ENCODE measurements around the gene RESP18.
"Not testable (repeated sequence)": the region's sequence is repeated elsewhere in the genome, so short reads cannot be mapped to it uniquely, and the experiment has no call there.

Gene RESP18

GRCh38 chr2:219287580-219288265 lies 44.8 kb downstream of the RESP18 start:
- Histone ChIP-seq H3K27ac (ENCODE audit: low read length) (no peak overlapping the region), H4K20me1 (ENCODE audit: insufficient read depth, low read length) (no peaks in the 10 kb centered on the region; the same call in 1 of the 2 replicates), H3K4me1 (ENCODE audit: insufficient read depth, low read length) (no peaks in the 10 kb centered on the region), H2AFZ (ENCODE audit: low read depth, low read length) (no peak overlapping the region), H3K4me2 (ENCODE audit: insufficient read depth, low read length) (no peak overlapping the region), H3K27me3 (ENCODE audit: insufficient read depth, low read length, poor library complexity) (peaks cover 5% of the 10 kb centered on the region), H3K36me3 (ENCODE audit: insufficient read depth, low read length) (0 out of 2 replicates have a peak, but pooled peaks cover 6% of the 10 kb centered on the region), H3K4me3 (ENCODE audit: low read depth in 1 of 2, low read length in 2 of 2) (no peak overlapping the region), H3K9ac (ENCODE audit: low read depth, low read length) (no peak overlapping the region), H3K9me3 (ENCODE audit: insufficient read depth, low read length, severe bottlenecking) (no peaks in the 10 kb centered on the region), H3K79me2 (ENCODE audit: insufficient read depth, low read length) (no peaks in the 10 kb centered on the region)
- ATAC-seq (ENCODE audit: insufficient read depth, low read depth), result no peak
- DNase-seq, result no peak
- TF ChIP-seq, protein P1, sequence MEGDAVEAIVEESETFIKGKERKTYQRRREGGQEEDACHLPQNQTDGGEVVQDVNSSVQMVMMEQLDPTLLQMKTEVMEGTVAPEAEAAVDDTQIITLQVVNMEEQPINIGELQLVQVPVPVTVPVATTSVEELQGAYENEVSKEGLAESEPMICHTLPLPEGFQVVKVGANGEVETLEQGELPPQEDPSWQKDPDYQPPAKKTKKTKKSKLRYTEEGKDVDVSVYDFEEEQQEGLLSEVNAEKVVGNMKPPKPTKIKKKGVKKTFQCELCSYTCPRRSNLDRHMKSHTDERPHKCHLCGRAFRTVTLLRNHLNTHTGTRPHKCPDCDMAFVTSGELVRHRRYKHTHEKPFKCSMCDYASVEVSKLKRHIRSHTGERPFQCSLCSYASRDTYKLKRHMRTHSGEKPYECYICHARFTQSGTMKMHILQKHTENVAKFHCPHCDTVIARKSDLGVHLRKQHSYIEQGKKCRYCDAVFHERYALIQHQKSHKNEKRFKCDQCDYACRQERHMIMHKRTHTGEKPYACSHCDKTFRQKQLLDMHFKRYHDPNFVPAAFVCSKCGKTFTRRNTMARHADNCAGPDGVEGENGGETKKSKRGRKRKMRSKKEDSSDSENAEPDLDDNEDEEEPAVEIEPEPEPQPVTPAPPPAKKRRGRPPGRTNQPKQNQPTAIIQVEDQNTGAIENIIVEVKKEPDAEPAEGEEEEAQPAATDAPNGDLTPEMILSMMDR (IDR thresholded peaks at IDR 0.05; ENCODE audit: borderline replicate concordance, extremely low read depth, low read length, poor library complexity, severe bottlenecking), result no peak
- no peak for TF ChIP-seq EZH2 (IDR thresholded peaks at IDR 0.05; ENCODE audit: borderline replicate concordance, low read depth, low read length, severe bottlenecking)

DNA sequence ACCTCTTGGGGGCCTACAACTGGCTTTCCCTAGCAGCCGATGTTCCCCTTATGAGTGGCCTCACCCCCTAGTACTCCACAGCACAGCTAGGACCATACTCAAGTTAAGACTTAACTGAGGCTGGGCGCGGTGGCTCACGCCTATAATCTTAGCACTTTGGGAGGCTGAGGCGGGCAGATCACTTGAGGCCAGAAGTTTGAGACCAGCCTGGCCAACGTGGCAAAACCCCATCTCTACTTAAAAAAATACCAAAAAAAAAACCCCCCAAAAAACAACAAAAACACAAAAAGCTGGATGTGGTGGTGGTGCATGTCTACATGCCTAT lies 45.5 kb downstream of the RESP18 start:
- not testable (repeated sequence) for H3K9me3 ChIP-seq (ENCODE audit: insufficient read depth, low read length, severe bottlenecking); ATAC-seq (ENCODE audit: insufficient read depth, low read depth); H3K79me2 ChIP-seq (ENCODE audit: insufficient read depth, low read length); H3K4me1 ChIP-seq (ENCODE audit: insufficient read depth, low read length); DNase-seq; H3K9ac ChIP-seq (ENCODE audit: low read depth, low read length); H3K4me3 ChIP-seq (ENCODE audit: low read depth in 1 of 2, low read length in 2 of 2); H3K4me2 ChIP-seq (ENCODE audit: insufficient read depth, low read length); H3K27ac ChIP-seq (ENCODE audit: low read length); H4K20me1 ChIP-seq (ENCODE audit: insufficient read depth, low read length); H2AFZ ChIP-seq (ENCODE audit: low read depth, low read length); H3K27me3 ChIP-seq (ENCODE audit: insufficient read depth, low read length, poor library complexity); H3K36me3 ChIP-seq (ENCODE audit: insufficient read depth, low read length)

GRCh38 chr2:219286436-219287115 lies 46.0 kb downstream of the RESP18 start:
- DNase-seq, result no peak
- ATAC-seq (ENCODE audit: insufficient read depth, low read depth), result no peak; the same call in 2 of the 3 replicates
- H3K79me2 ChIP-seq (ENCODE audit: insufficient read depth, low read length), result no peaks in the 10 kb centered on the region
- no peak overlapping the region for H3K4me2 ChIP-seq (ENCODE audit: insufficient read depth, low read length)
- TF ChIP-seq, protein P1 (IDR thresholded peaks at IDR 0.05; ENCODE audit: borderline replicate concordance, extremely low read depth, low read length, poor library complexity, severe bottlenecking), result no peak
- TF ChIP-seq EZH2 (IDR thresholded peaks at IDR 0.05; ENCODE audit: borderline replicate concordance, low read depth, low read length, severe bottlenecking), result no peak
- H3K27me3 ChIP-seq (ENCODE audit: insufficient read depth, low read length, poor library complexity), result no peaks in the 10 kb centered on the region
- no peak overlapping the region for H3K27ac ChIP-seq (ENCODE audit: low read length)
- H2AFZ ChIP-seq (ENCODE audit: low read depth, low read length), result no peak overlapping the region
- no peaks in the 10 kb centered on the region for H3K9me3 ChIP-seq (ENCODE audit: insufficient read depth, low read length, severe bottlenecking)
- H3K9ac ChIP-seq (ENCODE audit: low read depth, low read length), result no peak overlapping the region
- no peaks in the 10 kb centered on the region; the same call in 1 of the 2 replicates for H4K20me1 ChIP-seq (ENCODE audit: insufficient read depth, low read length)
- no peaks in the 10 kb centered on the region for H3K4me1 ChIP-seq (ENCODE audit: insufficient read depth, low read length)
- H3K4me3 ChIP-seq (ENCODE audit: low read depth in 1 of 2, low read length in 2 of 2), result no peak overlapping the region
- 0 out of 2 replicates have a peak, but pooled peaks cover 6% of the 10 kb centered on the region for H3K36me3 ChIP-seq (ENCODE audit: insufficient read depth, low read length)

DNA sequence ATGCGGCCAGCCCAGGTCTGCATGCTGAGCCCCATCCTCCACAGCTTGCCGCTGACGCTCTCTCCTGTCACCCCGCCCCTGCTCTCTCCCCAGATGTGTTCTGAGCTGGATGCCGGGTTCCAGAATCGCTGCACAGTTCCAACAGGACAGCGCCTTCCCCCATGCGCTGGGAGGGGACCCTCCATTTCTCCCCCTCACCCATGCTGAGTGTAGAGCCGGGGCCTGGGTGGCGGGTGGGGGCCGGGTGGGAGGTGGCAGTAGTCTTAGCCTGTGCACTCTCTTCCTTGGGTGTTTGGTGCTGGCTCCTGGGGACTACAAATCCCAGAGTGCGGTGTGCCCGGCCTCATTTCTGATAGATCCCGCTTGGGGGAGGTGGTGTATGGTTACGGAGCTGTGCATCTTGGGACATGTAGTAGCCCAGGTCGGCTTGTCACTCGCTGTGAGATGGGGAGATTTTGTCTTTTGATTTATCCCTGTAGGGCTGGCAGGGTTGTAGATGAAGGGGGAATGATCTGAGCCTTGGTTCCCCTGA lies 46.6 kb downstream of the RESP18 start:
- Histone ChIP-seq H3K27ac (ENCODE audit: low read length) (no peak overlapping the region), H3K4me2 (ENCODE audit: insufficient read depth, low read length) (no peak overlapping the region), H3K4me3 (ENCODE audit: low read depth in 1 of 2, low read length in 2 of 2) (no peak overlapping the region), H3K27me3 (ENCODE audit: insufficient read depth, low read length, poor library complexity) (no peaks in the 10 kb centered on the region), H3K79me2 (ENCODE audit: insufficient read depth, low read length) (no peaks in the 10 kb centered on the region), H3K36me3 (ENCODE audit: insufficient read depth, low read length) (0 out of 2 replicates have a peak, but pooled peaks cover 8% of the 10 kb centered on the region), H3K9ac (ENCODE audit: low read depth, low read length) (no peak overlapping the region), H3K9me3 (ENCODE audit: insufficient read depth, low read length, severe bottlenecking) (no peaks in the 10 kb centered on the region), H2AFZ (ENCODE audit: low read depth, low read length) (no peak overlapping the region), H4K20me1 (ENCODE audit: insufficient read depth, low read length) (no peaks in the 10 kb centered on the region; the same call in 1 of the 2 replicates), H3K4me1 (ENCODE audit: insufficient read depth, low read length) (no peaks in the 10 kb centered on the region)
- ATAC-seq (ENCODE audit: insufficient read depth, low read depth), result peak; percentile 30; the same call in 1 of the 3 replicates
- DNase-seq, result no peak
- TF ChIP-seq EZH2 (IDR thresholded peaks at IDR 0.05; ENCODE audit: borderline replicate concordance, low read depth, low read length, severe bottlenecking), result no peak
- TF ChIP-seq, protein P1 (IDR thresholded peaks at IDR 0.05; ENCODE audit: borderline replicate concordance, extremely low read depth, low read length, poor library complexity, severe bottlenecking), result no peak

Data from DND-41 (cell line).